Measurements from ENCODE around the gene KLHDC3. TPM values are rescaled to one million over a fixed set of nuclear protein-coding genes. Genes with fewer than 3 reads are reported as not detected.
"Not testable (repeated sequence)": the region's sequence is repeated elsewhere in the genome, so short reads cannot be mapped to it uniquely, and the experiment has no call there.

Gene KLHDC3
- total RNA-seq, 8 experiments from 2014 or later, result 63.1 to 135 (median 100) TPM

DNA sequence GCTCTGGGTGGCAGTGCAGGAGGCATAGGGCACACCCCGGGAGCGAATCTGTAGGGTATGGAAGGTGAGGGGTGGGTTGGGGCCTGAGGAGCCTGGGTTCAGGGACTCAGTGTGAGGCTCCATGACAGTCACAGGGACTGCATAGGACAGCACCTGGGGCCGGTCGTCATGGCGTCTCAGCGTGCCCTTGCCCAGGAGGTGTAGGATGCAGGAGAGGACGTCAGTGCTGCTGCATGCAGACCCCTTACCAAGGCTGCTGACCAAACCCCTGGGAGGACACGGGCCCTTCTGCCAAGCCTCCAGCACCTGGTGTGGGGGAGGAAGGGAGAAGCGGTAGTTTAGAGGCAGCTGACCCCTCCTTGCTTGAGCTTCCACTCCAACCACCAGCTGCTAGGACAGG, 23.7 kb downstream of the KLHDC3 start:
- ATAC-seq (replicated peaks in 6 of 8), result peak in 3 of 8 experiments; percentile 15 to 25 (median 25)
- in situ Hi-C loops (cut with MboI; ENCODE audit: low pct_unique_long_range_greater_than_20kb in 2 of 9, low sequenced_read_pairs in 9 of 9, unreplicated experiment in 9 of 9), result no loop called here
- H3K4me1 ChIP-seq (replicated peaks in 1 of 2), result no peaks in the 10 kb centered on the region
- WGBS, 10 experiments, result 60 to 100% methylated on average over 1 to 3 of the region's 9 CpGs; no CpG with 5 or more reads in 8 of the 10 experiments
- no peak overlapping the region for H3K27ac ChIP-seq
- no peak overlapping the region for H3K4me3 ChIP-seq

DNA sequence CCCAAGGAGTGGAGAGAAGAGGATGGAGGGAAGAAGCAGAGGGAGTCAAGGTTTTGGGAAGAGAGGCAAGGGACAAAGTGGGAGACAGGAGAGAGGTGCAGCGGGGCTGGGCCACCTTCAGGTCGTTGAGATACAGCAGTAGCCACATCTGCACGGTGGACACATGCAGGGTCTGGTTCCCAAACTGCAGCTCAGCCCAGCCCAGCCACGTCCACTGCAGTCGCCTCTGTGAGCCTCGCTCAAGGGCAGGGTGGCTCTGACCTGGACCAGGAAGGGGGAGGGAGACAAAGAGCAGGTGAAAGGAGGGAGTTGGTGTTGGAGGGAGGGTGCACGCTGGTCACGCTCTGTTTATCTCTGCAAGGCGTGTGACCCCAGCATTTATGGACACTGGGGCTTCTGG, 24.7 kb downstream of the KLHDC3 start:
- in situ Hi-C loops (cut with MboI; ENCODE audit: low pct_unique_long_range_greater_than_20kb in 2 of 9, low sequenced_read_pairs in 9 of 9, unreplicated experiment in 9 of 9), result no loop called here
- 60 to 95% (median 86%) methylated on average over 1 to 7 of the region's 9 CpGs; no CpG with 5 or more reads in 6 of the 10 experiments for WGBS, 10 experiments
- Histone ChIP-seq H3K27ac (no peak overlapping the region), H3K4me1 (replicated peaks in 1 of 2) (no peaks in the 10 kb centered on the region), H3K4me3 (no peak overlapping the region)
- ATAC-seq (replicated peaks in 6 of 8), result peak in 2 of 8 experiments; percentile 8 to 9

DNA sequence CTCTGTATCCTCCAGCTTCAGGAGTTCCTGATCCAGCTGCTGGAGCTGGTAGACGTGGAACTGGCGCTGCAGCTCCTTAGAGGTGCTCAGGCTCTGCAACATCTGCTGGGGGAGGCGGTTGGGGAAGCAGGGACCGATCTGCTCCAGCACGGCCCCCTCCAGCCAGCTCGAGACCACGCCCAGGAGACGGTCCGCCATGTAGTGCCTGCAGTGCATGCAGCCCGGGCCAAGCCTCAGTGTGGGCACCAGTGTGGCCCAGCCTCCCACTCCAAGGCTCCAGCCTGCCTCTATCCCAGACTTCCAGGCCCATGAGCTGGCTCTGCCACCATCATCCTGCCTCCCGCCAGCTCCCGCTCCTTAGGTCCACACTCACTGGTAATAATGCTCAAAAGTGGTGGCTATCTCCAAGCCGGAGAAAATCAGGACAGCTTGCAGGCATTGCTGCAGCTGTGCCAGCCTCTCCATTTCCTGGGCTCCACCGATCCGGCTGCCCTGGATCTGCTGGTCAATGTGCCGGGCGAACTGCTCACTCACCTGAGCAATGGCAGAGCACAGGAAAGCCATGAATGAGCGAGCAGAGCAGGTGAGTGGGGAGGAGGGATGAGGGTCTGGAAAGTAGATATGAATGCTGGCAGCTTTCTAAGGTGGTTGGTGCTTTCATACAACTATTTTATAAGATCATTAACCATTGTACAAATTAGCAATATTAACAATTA, 26.7 kb downstream of the KLHDC3 start:
- no peak overlapping the region for H3K27ac ChIP-seq
- in situ Hi-C loops (cut with MboI; ENCODE audit: low pct_unique_long_range_greater_than_20kb in 2 of 9, low sequenced_read_pairs in 9 of 9, unreplicated experiment in 9 of 9), result no loop called here
- no peak overlapping the region for H3K4me3 ChIP-seq
- 92 to 100% (median 99%) methylated on average over 1 to 6 of the region's 18 CpGs; no CpG with 5 or more reads in 2 of the 10 experiments for WGBS, 10 experiments
- H3K4me1 ChIP-seq (replicated peaks in 1 of 2), result no peaks in the 10 kb centered on the region
- no peak for ATAC-seq (replicated peaks in 6 of 8)

DNA sequence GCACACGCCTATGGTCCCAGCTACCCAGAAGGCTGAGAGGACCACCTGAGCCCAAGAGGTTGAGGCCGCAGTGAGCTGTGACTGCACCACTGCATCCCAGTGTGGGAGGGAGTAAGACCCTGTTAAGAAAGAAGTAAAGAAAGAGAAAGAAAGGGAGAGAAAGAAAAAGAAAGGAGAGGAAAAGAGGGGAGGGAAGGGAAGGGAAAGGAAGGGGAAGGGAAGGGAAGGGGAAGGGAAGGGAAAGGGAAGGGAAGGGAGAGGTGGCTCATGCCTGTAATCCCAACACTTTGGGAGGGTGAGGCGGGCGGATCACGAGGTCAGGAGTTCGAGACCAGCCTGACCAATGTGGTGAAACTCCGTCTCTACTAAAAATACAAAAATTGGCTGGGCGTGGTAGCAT, 27.4 kb downstream of the KLHDC3 start:
- in situ Hi-C loops (cut with MboI; ENCODE audit: low pct_unique_long_range_greater_than_20kb in 2 of 9, low sequenced_read_pairs in 9 of 9, unreplicated experiment in 9 of 9), result not testable (repeated sequence)

DNA sequence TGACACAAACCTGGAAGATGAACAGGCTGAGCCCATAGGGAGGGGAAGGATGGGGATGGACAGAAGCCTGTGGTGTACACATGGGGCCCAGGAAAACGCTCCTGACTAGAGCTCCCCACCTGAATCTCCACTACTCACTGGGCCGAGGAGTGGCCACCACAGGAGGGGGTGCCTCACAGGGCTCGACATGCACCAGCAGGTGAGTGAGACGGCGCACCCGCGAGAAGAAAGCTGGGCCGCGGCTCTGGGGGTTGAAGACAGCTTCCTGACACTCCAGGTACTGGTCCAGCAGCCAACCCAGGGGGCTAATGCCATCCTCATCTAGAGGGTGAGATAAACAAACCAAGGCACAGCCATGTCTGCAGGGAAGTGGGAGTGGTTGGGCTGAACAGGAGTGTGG, 29.3 kb downstream of the KLHDC3 start:
- H3K4me3 ChIP-seq, result no peak overlapping the region
- H3K4me1 ChIP-seq (replicated peaks in 1 of 2), result no peaks in the 10 kb centered on the region
- ATAC-seq (replicated peaks in 6 of 8), result peak in 1 of 8 experiments; percentile 20
- in situ Hi-C loops (cut with MboI; ENCODE audit: low pct_unique_long_range_greater_than_20kb in 2 of 9, low sequenced_read_pairs in 9 of 9, unreplicated experiment in 9 of 9), result no loop called here
- no peak overlapping the region for H3K27ac ChIP-seq
- WGBS, 10 experiments, result 80 to 85% methylated on average over 2 to 9 of the region's 9 CpGs; no CpG with 5 or more reads in 8 of the 10 experiments

More for the DNA sequence above, 27.4 kb downstream of the KLHDC3 start:
- H3K4me1 ChIP-seq (replicated peaks in 1 of 2); H3K4me3 ChIP-seq; H3K27ac ChIP-seq; ATAC-seq (replicated peaks in 6 of 8): not testable (repeated sequence)
- 80 to 90% (median 86%) methylated on average over 1 to 2 of the region's 8 CpGs; no CpG with 5 or more reads in 5 of the 10 experiments for WGBS, 10 experiments

DNA sequence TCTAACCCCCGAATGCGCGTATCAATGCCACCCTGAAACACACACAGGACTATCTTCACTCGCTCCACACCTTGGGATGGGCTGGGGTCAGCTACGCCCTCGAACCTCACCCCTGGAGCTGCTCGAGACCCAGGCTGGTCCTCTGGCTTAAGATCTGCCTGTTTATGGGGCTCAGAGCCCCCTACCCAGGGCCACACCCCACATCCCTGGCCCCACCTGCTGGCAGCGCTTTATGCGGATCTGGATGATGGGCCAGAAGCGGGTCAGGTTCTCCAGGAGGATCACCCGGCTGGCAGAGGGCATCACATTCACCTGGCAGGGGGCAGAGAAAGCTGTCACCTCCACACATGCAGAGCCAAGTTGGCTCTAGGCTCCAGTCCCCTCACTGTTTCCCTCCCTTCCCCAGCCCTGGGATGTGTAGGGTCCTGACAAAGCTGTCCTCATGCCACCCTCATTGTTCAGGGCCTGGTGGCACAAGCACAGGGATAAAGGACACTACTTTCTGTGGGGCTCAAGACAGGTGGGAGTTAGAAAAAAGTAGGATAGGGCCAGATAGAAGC, 31.4 kb downstream of the KLHDC3 start:
- peak in 1 of 8 experiments; percentile 12 for ATAC-seq (replicated peaks in 6 of 8)
- WGBS, 10 experiments, result 60 to 100% (median 90%) methylated on average over 1 to 2 of the region's 11 CpGs; no CpG with 5 or more reads in 6 of the 10 experiments
- H3K27ac ChIP-seq, result no peak overlapping the region
- in situ Hi-C loops (cut with MboI; ENCODE audit: low pct_unique_long_range_greater_than_20kb in 2 of 9, low sequenced_read_pairs in 9 of 9, unreplicated experiment in 9 of 9), result no loop called here
- H3K4me3 ChIP-seq, result no peak overlapping the region
- no peaks in the 10 kb centered on the region for H3K4me1 ChIP-seq (replicated peaks in 1 of 2)

DNA sequence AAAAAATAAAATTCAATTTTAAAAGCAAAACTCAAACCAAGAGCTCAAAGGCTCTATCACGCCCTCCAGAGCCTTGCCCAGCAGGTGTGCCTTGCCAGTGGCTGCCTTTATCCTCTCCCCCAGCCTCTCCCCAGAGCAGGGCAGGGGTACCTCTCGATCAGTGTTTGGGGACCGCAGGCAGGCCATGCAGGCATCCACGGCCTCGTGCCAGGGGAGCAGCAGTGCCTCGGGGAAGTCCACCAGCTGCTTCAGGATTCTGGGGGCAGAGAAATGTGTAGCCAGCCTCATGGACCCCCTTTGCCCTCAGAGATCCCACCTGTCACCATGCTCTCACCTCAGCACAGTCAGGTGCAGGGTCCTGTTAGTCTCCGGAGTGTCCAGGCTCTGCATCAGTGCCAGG, 33.9 kb downstream of the KLHDC3 start:
- no peak for ATAC-seq (replicated peaks in 6 of 8)
- 88 to 100% (median 91%) methylated on average over 1 to 6 of the region's 7 CpGs; no CpG with 5 or more reads in 5 of the 10 experiments for WGBS, 10 experiments
- Histone ChIP-seq H3K4me1 (replicated peaks in 1 of 2) (peaks cover 10% of the 10 kb centered on the region in 2 donors), H3K4me3 (no peak overlapping the region), H3K27ac (no peak overlapping the region)
- in situ Hi-C loops (cut with MboI; ENCODE audit: low pct_unique_long_range_greater_than_20kb in 2 of 9, low sequenced_read_pairs in 9 of 9, unreplicated experiment in 9 of 9), result no loop called here

DNA sequence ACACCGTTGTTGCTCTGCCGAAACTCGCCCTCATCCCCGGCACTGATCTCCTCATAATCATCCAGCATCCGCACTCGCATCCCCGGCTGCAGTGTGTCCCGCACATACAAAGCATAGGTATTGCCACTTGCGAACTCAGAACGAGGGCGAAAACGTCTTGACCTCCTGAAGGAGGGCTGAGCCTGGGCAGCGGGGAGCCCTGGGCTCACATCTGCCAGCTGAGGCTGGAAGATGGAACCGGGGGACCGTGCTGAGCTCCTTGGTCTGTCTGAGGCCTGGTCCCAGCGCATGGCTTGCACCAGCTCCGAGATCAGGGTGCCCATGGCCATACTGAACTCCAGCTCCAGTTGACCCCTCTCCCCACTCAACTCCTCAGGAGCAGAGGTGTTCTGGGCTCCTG, 36.9 kb downstream of the KLHDC3 start:
- no peak for ATAC-seq (replicated peaks in 6 of 8)
- in situ Hi-C loops (cut with MboI; ENCODE audit: low pct_unique_long_range_greater_than_20kb in 2 of 9, low sequenced_read_pairs in 9 of 9, unreplicated experiment in 9 of 9), result no loop called here
- WGBS, 10 experiments, result 80 to 95% (median 90%) methylated on average over 1 to 9 of the region's 17 CpGs; no CpG with 5 or more reads in 6 of the 10 experiments
- Histone ChIP-seq H3K4me1 (replicated peaks in 1 of 2) (peaks cover 17 to 19% of the 10 kb centered on the region in 2 donors), H3K27ac (no peak overlapping the region), H3K4me3 (no peak overlapping the region)

DNA sequence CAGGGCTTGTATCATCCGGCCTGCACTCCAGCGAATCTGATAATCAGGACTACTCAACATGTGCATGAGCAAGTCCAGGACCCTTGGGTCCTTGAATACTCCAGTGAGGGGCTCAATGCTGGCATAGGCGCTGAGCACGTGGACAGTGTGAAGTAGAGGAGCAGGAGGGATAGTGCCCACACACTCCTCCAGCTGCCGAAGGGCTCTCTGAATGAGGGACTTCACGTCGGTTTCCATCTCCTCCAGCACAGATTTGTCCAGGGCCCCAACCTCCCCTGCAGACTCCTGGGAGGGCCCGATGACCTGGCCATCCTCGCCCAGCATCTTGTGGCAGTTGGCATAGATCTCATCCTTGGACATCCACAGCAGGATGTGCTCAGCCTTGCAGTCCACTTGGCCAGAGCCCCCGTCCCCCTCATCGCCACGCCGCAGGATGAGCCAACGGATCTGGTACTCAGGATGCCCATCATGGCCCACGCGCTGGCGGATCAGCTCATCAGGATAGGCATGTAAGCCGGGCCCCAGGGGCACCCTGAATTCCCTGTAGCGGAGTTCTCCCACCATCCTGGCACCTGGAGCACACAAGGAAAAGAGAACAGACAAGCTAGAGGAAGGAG, 38.3 kb downstream of the KLHDC3 start:
- 83 to 98% (median 90%) methylated on average over 4 to 9 of the region's 19 CpGs; no CpG with 5 or more reads in 6 of the 10 experiments for WGBS, 10 experiments
- peak overlapping the region in 2 of 5 donors; percentile 50 to 55 for H3K4me3 ChIP-seq
- no peak for ATAC-seq (replicated peaks in 6 of 8)
- peaks cover 17 to 19% of the 10 kb centered on the region in 2 donors for H3K4me1 ChIP-seq (replicated peaks in 1 of 2)
- H3K27ac ChIP-seq, result peak overlapping the region; percentile 82 to 95
- in situ Hi-C loops (cut with MboI; ENCODE audit: low pct_unique_long_range_greater_than_20kb in 2 of 9, low sequenced_read_pairs in 9 of 9, unreplicated experiment in 9 of 9), result no loop called here

DNA sequence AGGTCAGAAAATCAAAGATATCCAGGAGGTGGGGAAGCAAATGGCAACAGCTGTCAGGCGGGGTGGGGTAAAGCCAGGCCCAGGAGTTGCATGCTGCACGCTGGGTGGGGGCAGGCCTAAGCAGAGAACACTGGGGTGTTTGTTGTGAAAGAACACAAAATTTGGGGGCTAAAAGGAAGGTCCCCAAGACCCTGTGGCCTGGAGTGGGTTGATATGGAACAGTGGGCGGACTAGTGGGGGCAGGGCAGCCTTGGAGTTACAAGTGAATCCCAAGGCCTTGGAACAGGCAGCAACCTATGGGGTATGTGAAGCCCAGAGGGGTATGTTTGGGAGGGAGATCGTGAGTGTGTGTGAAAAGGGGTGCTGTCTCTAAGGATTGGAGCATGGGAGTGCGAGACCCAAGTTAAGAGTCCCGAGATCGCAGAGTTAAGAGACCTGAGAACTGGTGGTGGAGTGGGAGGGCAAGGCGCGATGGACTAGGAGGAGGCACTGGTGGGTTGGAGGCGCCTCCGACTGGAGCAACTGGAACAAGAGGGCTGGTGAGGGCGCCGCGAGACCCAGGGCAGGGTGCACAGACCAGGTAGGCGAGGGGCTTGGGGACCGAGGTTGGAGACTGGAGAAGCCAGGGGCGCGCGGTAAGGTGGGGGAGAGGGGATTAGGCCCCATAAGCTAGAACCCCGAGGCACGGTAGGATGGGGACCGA, 38.9 kb downstream of the KLHDC3 start:
- peak overlapping the region; percentile 37 to 55 (median 43) for H3K4me3 ChIP-seq
- 0 to 53% (median 19%) methylated on average over 1 to 8 of the region's 22 CpGs; no CpG with 5 or more reads in 4 of the 10 experiments for WGBS, 10 experiments
- ATAC-seq (replicated peaks in 6 of 8), result peak in 7 of 8 experiments; percentile 34 to 49 (median 41)
- in situ Hi-C loops (cut with MboI; ENCODE audit: low pct_unique_long_range_greater_than_20kb in 2 of 9, low sequenced_read_pairs in 9 of 9, unreplicated experiment in 9 of 9), result no loop called here
- H3K4me1 ChIP-seq (replicated peaks in 1 of 2), result peaks cover 17 to 19% of the 10 kb centered on the region in 2 donors
- peak overlapping the region; percentile 82 to 95 for H3K27ac ChIP-seq

DNA sequence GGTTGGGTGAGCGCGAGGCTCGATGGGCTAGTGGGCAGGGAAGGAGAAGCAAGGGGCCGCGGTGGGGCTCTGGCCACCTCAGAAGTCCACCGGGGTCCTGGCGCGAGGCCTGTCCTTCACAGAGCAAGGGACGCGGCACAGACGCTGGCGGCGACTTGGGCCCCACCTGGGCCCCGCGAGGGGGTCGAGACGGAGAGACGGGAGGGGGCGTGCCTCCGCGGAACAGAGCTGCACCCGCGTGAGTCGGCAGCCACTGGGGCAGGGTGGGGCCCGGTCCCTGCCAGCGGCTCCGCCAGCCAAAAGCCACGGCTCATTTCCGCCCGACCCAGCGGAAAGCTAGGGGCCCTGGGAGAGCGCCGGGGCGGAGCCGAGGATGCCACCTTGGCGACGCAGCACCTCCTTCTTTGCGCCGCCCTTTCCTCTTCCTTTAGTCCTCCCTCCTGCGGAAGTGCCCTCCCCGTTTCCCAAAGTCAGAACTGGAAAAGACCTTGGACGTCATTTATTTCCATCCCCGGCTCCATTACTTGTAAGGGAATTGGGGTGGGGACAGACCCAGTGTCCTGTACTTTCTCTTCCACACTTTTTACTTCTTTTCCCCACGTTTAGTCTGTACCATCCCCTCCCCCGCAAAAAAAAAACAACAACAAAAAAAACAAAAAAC, 39.6 kb downstream of the KLHDC3 start, which contains the start of gene CUL7:
CUL7 (minus strand) TSS at position 307 of the 661 bp plus-strand sequence. CDS start 1,063 bp downstream, outside the sequence.
- Histone ChIP-seq H3K4me3 (peak within 1 kb of the TSS; percentile 37 to 55 (median 43)), H3K27ac (peak within 1 kb of the TSS; percentile 82 to 95), H3K4me1 (replicated peaks in 1 of 2) (peaks cover 22 to 24% of the 10 kb centered on the region in 2 donors)
- 0 to 29% (median 9%) methylated on average over 1 to 25 of the region's 45 CpGs for WGBS, 10 experiments
- peak; percentile 90 to 98 (median 94) for ATAC-seq (replicated peaks in 6 of 8)
- in situ Hi-C loops (cut with MboI; ENCODE audit: low pct_unique_long_range_greater_than_20kb in 2 of 9, low sequenced_read_pairs in 9 of 9, unreplicated experiment in 9 of 9), result no loop called here

DNA sequence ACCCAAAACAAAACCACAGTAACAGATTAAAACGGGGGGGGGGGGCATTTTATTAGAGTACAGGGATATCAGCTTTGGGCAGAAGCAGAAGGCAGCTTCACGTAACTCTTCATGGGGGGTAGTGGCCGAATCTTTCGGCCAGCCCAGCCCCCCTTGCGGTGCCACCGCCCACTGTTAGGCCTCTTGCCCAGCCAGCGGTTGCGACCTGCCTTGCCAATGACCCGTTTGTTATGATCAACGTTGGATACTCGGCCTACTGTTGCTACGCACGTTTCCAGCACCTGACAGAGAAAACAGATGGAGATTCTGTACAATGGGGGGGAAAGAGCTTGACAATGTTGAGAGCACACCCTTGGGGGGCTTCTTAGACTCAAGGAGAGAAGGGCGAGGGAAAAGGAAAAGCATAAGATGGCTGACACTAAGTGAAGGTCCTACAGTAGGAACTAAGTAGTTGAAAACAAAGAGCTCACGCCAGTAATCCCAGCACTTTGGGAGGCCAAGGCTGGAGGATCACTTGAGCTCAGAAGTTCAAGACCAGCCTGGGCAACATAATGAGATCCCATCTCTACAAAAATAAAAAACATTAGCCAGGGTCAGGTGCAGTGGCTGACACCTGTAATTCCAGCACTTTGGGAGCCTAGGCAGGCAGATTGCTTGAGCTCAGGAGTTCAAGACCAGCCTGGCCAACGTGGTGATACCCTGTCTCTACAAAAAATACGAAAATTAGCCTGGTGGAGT, 40.3 kb downstream of the KLHDC3 start:
- 46 to 100% (median 78%) methylated on average over 1 to 14 of the region's 17 CpGs for WGBS, 10 experiments
- Histone ChIP-seq H3K4me1 (replicated peaks in 1 of 2) (peaks cover 22 to 25% of the 10 kb centered on the region in 2 donors), H3K4me3 (peak overlapping the region; percentile 37 to 55 (median 43)), H3K27ac (peak overlapping the region; percentile 82 to 95)
- no peak for ATAC-seq (replicated peaks in 6 of 8)
- in situ Hi-C loops (cut with MboI; ENCODE audit: low pct_unique_long_range_greater_than_20kb in 2 of 9, low sequenced_read_pairs in 9 of 9, unreplicated experiment in 9 of 9), result no loop called here

Measured in motor neuron (in vitro differentiated cells).